HL-60 (cell line): ENCODE measurements around the gene GPR39.

Experiments used
- GABPA ChIP-seq: IDR thresholded peaks from 2 replicates; pipeline ENCODE4 v1.6.1; 2012; ENCODE audit warnings: low read depth
- POLR2AphosphoS5 ChIP-seq: IDR thresholded peaks from 2 replicates; pipeline ENCODE4 v1.6.1; 2012; ENCODE audit warnings: low read depth
- REST ChIP-seq: IDR thresholded peaks from 2 replicates; pipeline ENCODE4 v1.6.1; 2012; ENCODE audit warnings: low read depth; ENCODE audit not compliant: insufficient replicate concordance
- TF ChIP-seq, protein P1 (sequence below): IDR thresholded peaks from one replicate; pipeline ENCODE4 v1.5.1; 2011; ENCODE audit warnings: low read length, control low read depth, inconsistent platforms; ENCODE audit not compliant: insufficient read depth

DNA sequence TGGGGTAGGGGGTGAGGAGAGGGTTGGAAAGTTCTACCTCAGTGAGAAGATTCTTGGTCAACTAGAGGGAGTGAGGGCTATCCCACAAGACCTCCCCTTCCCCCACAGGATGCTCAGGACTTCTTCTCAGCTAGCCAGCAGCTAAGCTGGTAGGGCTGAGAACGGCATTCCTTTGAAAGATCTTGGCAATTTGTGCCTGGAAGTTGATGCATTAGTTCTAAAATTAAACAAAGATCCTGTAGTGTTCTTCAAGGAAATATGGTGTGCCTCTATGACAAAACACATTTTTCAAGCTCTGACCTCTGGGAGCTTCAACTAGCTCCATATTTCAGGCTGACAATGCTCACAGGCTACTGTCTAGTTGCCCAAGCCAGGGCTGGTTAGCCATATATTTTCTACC is 251.1 kb downstream of the GPR39 start:
- TF ChIP-seq, protein P1, sequence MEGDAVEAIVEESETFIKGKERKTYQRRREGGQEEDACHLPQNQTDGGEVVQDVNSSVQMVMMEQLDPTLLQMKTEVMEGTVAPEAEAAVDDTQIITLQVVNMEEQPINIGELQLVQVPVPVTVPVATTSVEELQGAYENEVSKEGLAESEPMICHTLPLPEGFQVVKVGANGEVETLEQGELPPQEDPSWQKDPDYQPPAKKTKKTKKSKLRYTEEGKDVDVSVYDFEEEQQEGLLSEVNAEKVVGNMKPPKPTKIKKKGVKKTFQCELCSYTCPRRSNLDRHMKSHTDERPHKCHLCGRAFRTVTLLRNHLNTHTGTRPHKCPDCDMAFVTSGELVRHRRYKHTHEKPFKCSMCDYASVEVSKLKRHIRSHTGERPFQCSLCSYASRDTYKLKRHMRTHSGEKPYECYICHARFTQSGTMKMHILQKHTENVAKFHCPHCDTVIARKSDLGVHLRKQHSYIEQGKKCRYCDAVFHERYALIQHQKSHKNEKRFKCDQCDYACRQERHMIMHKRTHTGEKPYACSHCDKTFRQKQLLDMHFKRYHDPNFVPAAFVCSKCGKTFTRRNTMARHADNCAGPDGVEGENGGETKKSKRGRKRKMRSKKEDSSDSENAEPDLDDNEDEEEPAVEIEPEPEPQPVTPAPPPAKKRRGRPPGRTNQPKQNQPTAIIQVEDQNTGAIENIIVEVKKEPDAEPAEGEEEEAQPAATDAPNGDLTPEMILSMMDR = no peak
- TF ChIP-seq REST (no peak), GABPA (no peak), POLR2AphosphoS5 (no peak)
